HEK293 (cell line): ENCODE results near the gene ALOXE3.
A peak's percentile ranks its signal among the peaks of the same experiment; 100 is the strongest.

Experiments used
- BCL11A ChIP-seq: fragments of 450-650 bp; formaldehyde crosslinking; IDR thresholded peaks from 2 replicates; pipeline ENCODE4 v1.5.1; 2016; ENCODE audit warnings: low read depth, missing biosample characterization, missing genetic modification characterization
- MYNN ChIP-seq: fragments of 450-650 bp; formaldehyde crosslinking; IDR thresholded peaks from 2 replicates; pipeline ENCODE4 v1.5.1; 2016; ENCODE audit warnings: missing biosample characterization, missing genetic modification characterization, borderline replicate concordance
- SCRT1 ChIP-seq: fragments of 450-650 bp; formaldehyde crosslinking; IDR thresholded peaks from 2 replicates; pipeline ENCODE4 v1.5.1; 2016; ENCODE audit warnings: missing biosample characterization, missing genetic modification characterization, borderline replicate concordance
- SP7 ChIP-seq: fragments of 450-650 bp; formaldehyde crosslinking; IDR thresholded peaks from 2 replicates; pipeline ENCODE4 v1.5.1; 2016; ENCODE audit warnings: missing biosample characterization, missing genetic modification characterization
- TCF7L2 ChIP-seq: IDR thresholded peaks from 2 replicates; pipeline ENCODE4 v1.6.1; 2011; ENCODE audit warnings: low read depth, mild to moderate bottlenecking, inconsistent platforms, low read length, moderate library complexity, borderline replicate concordance
- WT1 ChIP-seq: fragments of 450-650 bp; formaldehyde crosslinking; IDR thresholded peaks from 2 replicates; pipeline ENCODE4 v1.5.1; 2016; ENCODE audit warnings: missing biosample characterization, missing genetic modification characterization
- YY1 ChIP-seq: fragments of 450-650 bp; formaldehyde crosslinking; IDR thresholded peaks from 2 replicates; pipeline ENCODE4 v1.5.1; 2018; ENCODE audit warnings: missing biosample characterization, missing genetic modification characterization
- YY2 ChIP-seq: fragments of 450-650 bp; formaldehyde crosslinking; IDR thresholded peaks from 2 replicates; pipeline ENCODE4 v1.5.1; 2016; ENCODE audit warnings: missing biosample characterization, missing genetic modification characterization
- ZFP3 ChIP-seq: fragments of 450-650 bp; formaldehyde crosslinking; IDR thresholded peaks from 2 replicates; pipeline ENCODE4 v1.5.1; 2016; ENCODE audit warnings: low read depth, missing biosample characterization, missing genetic modification characterization
- ZNF146 ChIP-seq: fragments of 450-650 bp; formaldehyde crosslinking; IDR thresholded peaks from 2 replicates; pipeline ENCODE4 v1.5.1; 2016; ENCODE audit warnings: missing biosample characterization, missing genetic modification characterization
- ZNF174 ChIP-seq: fragments of 450-650 bp; formaldehyde crosslinking; IDR thresholded peaks from 2 replicates; pipeline ENCODE4 v1.5.0; 2017; ENCODE audit warnings: missing biosample characterization, mild to moderate bottlenecking, missing genetic modification characterization
- ZNF302 ChIP-seq: fragments of 450-650 bp; formaldehyde crosslinking; IDR thresholded peaks from 2 replicates; pipeline ENCODE4 v1.5.1; 2016; ENCODE audit warnings: missing biosample characterization, missing genetic modification characterization, low read depth
- ZNF335 ChIP-seq: fragments of 450-650 bp; formaldehyde crosslinking; conservative IDR thresholded peaks from 2 replicates; pipeline ENCODE4 v1.5.1; 2016; ENCODE audit warnings: missing biosample characterization, missing genetic modification characterization
- ZNF366 ChIP-seq: fragments of 450-650 bp; formaldehyde crosslinking; conservative IDR thresholded peaks from 2 replicates; pipeline ENCODE4 v1.5.1; 2016; ENCODE audit warnings: missing biosample characterization, missing genetic modification characterization
- ZNF654 ChIP-seq: fragments of 450-650 bp; formaldehyde crosslinking; IDR thresholded peaks from 2 replicates; pipeline ENCODE4 v1.5.1; 2016; ENCODE audit warnings: low read depth, missing biosample characterization, missing genetic modification characterization
- ZNF664 ChIP-seq: fragments of 450-650 bp; formaldehyde crosslinking; IDR thresholded peaks from 2 replicates; pipeline ENCODE4 v1.5.1; 2016; ENCODE audit warnings: missing biosample characterization, missing genetic modification characterization
- ZNF701 ChIP-seq: fragments of 450-650 bp; formaldehyde crosslinking; IDR thresholded peaks from 2 replicates; pipeline ENCODE4 v1.5.1; 2016; ENCODE audit warnings: missing biosample characterization, missing genetic modification characterization
- ZNF792 ChIP-seq: fragments of 450-650 bp; formaldehyde crosslinking; IDR thresholded peaks from 2 replicates; pipeline ENCODE4 v1.5.1; 2016; ENCODE audit warnings: missing biosample characterization, missing genetic modification characterization
- ZNF830 ChIP-seq: fragments of 450-650 bp; IDR thresholded peaks from 2 replicates; pipeline ENCODE4 v1.5.0; 2018; ENCODE audit warnings: missing biosample characterization, missing genetic modification characterization, low read depth, mild to moderate bottlenecking, moderate library complexity
- TF ChIP-seq, protein P1 (sequence below): fragments of 450-650 bp; formaldehyde crosslinking; IDR thresholded peaks from 2 replicates; pipeline ENCODE4 v1.5.1; 2017; ENCODE audit warnings: missing biosample characterization, missing genetic modification characterization
- TF ChIP-seq, protein P2 (sequence below): sonication (generic); formaldehyde crosslinking; IDR thresholded peaks from 2 replicates; pipeline ENCODE4 v1.8.1; 2022; ENCODE audit warnings: mild to moderate bottlenecking, moderate library complexity, missing genetic modification reagents
- TF ChIP-seq, protein P3 (sequence below): fragments of 450-650 bp; IDR thresholded peaks from 2 replicates; pipeline ENCODE4 v1.5.1; 2018; ENCODE audit warnings: missing biosample characterization, mild to moderate bottlenecking, missing genetic modification characterization
- TF ChIP-seq, protein P4 (sequence below): fragments of 450-650 bp; formaldehyde crosslinking; IDR thresholded peaks from 2 replicates; pipeline ENCODE4 v1.5.1; 2016; ENCODE audit warnings: missing biosample characterization, missing genetic modification characterization, low read depth
- TF ChIP-seq, protein P5 (sequence below): fragments of 450-650 bp; formaldehyde crosslinking; IDR thresholded peaks from 2 replicates; pipeline ENCODE4 v1.5.1; 2016; ENCODE audit warnings: missing biosample characterization, missing genetic modification characterization
- TF ChIP-seq, protein P6 (sequence below): fragments of 450-650 bp; formaldehyde crosslinking; IDR thresholded peaks from 2 replicates; pipeline ENCODE4 v1.5.1; 2016; ENCODE audit warnings: missing biosample characterization, missing genetic modification characterization

ALOXE3 gene

DNA sequence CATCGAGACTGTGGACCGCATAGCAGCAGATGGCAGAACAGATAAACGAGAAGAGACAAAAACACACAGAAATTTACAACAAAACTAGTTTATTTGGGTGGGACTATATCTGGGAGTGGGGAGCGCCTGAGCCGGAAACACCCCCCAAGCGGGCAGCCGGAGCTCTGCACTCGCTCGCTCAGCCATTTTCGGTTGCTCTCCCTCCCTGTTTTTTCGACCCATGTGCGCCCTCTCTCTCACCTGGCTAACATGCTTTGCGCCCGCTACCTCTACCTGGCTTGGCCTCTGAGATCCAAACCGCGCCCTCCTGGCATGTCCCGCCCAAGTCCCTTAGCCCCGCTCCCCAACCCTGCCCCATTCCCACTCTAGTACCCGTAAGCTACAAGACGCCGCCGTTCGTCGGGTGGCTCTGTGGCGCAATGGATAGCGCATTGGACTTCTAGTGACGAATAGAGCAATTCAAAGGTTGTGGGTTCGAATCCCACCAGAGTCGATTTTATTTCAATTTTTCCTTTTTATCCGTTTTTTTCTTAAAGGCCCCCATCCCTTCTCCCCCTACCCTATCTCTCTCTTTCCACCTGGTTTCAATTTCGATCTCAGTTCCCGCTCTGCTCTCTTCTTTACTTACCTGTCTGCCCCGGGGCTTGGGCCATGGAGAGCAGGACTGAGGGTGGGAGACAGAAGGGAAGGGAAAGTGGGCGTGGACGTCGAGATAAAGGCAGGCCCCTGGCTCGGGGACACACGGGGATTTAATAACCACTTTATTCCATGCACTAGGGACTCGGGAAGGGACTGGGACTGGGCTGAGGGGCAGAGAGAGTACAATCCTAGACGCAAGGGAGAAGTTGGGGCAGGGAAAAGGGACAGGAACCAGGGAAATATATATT lies 2.4 kb upstream of the ALOXE3 start (continued):
- TF ChIP-seq, protein P1, sequence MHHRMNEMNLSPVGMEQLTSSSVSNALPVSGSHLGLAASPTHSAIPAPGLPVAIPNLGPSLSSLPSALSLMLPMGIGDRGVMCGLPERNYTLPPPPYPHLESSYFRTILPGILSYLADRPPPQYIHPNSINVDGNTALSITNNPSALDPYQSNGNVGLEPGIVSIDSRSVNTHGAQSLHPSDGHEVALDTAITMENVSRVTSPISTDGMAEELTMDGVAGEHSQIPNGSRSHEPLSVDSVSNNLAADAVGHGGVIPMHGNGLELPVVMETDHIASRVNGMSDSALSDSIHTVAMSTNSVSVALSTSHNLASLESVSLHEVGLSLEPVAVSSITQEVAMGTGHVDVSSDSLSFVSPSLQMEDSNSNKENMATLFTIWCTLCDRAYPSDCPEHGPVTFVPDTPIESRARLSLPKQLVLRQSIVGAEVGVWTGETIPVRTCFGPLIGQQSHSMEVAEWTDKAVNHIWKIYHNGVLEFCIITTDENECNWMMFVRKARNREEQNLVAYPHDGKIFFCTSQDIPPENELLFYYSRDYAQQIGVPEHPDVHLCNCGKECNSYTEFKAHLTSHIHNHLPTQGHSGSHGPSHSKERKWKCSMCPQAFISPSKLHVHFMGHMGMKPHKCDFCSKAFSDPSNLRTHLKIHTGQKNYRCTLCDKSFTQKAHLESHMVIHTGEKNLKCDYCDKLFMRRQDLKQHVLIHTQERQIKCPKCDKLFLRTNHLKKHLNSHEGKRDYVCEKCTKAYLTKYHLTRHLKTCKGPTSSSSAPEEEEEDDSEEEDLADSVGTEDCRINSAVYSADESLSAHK (tag by site-specific recombination), result peak; percentile 64; the same call in 1 of the 2 replicates
- TF ChIP-seq, protein P2, sequence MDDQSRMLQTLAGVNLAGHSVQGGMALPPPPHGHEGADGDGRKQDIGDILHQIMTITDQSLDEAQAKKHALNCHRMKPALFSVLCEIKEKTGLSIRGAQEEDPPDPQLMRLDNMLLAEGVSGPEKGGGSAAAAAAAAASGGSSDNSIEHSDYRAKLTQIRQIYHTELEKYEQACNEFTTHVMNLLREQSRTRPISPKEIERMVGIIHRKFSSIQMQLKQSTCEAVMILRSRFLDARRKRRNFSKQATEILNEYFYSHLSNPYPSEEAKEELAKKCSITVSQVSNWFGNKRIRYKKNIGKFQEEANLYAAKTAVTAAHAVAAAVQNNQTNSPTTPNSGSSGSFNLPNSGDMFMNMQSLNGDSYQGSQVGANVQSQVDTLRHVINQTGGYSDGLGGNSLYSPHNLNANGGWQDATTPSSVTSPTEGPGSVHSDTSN (CRISPR knock-in tag), result no peak
- no peak for TF ChIP-seq ZNF302 (tag by site-specific recombination)
- no peak for TF ChIP-seq WT1 (tag by site-specific recombination)
- TF ChIP-seq ZNF701 (tag by site-specific recombination), result no peak
- no peak for TF ChIP-seq ZNF654 (tag by site-specific recombination)
- TF ChIP-seq ZNF174 (tag by site-specific recombination), result no peak
- TF ChIP-seq, protein P3, sequence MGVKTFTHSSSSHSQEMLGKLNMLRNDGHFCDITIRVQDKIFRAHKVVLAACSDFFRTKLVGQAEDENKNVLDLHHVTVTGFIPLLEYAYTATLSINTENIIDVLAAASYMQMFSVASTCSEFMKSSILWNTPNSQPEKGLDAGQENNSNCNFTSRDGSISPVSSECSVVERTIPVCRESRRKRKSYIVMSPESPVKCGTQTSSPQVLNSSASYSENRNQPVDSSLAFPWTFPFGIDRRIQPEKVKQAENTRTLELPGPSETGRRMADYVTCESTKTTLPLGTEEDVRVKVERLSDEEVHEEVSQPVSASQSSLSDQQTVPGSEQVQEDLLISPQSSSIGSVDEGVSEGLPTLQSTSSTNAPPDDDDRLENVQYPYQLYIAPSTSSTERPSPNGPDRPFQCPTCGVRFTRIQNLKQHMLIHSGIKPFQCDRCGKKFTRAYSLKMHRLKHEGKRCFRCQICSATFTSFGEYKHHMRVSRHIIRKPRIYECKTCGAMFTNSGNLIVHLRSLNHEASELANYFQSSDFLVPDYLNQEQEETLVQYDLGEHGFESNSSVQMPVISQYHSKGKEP (tag by site-specific recombination), result peak; percentile 53; the same call in 1 of the 2 replicates
- TF ChIP-seq, protein P4, sequence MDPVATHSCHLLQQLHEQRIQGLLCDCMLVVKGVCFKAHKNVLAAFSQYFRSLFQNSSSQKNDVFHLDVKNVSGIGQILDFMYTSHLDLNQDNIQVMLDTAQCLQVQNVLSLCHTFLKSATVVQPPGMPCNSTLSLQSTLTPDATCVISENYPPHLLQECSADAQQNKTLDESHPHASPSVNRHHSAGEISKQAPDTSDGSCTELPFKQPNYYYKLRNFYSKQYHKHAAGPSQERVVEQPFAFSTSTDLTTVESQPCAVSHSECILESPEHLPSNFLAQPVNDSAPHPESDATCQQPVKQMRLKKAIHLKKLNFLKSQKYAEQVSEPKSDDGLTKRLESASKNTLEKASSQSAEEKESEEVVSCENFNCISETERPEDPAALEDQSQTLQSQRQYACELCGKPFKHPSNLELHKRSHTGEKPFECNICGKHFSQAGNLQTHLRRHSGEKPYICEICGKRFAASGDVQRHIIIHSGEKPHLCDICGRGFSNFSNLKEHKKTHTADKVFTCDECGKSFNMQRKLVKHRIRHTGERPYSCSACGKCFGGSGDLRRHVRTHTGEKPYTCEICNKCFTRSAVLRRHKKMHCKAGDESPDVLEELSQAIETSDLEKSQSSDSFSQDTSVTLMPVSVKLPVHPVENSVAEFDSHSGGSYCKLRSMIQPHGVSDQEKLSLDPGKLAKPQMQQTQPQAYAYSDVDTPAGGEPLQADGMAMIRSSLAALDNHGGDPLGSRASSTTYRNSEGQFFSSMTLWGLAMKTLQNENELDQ (tag by site-specific recombination), result no peak
- peak; percentile 85 for TF ChIP-seq ZNF366 (tag by site-specific recombination)
- no peak for TF ChIP-seq ZNF664 (tag by site-specific recombination)
- TF ChIP-seq, protein P5, sequence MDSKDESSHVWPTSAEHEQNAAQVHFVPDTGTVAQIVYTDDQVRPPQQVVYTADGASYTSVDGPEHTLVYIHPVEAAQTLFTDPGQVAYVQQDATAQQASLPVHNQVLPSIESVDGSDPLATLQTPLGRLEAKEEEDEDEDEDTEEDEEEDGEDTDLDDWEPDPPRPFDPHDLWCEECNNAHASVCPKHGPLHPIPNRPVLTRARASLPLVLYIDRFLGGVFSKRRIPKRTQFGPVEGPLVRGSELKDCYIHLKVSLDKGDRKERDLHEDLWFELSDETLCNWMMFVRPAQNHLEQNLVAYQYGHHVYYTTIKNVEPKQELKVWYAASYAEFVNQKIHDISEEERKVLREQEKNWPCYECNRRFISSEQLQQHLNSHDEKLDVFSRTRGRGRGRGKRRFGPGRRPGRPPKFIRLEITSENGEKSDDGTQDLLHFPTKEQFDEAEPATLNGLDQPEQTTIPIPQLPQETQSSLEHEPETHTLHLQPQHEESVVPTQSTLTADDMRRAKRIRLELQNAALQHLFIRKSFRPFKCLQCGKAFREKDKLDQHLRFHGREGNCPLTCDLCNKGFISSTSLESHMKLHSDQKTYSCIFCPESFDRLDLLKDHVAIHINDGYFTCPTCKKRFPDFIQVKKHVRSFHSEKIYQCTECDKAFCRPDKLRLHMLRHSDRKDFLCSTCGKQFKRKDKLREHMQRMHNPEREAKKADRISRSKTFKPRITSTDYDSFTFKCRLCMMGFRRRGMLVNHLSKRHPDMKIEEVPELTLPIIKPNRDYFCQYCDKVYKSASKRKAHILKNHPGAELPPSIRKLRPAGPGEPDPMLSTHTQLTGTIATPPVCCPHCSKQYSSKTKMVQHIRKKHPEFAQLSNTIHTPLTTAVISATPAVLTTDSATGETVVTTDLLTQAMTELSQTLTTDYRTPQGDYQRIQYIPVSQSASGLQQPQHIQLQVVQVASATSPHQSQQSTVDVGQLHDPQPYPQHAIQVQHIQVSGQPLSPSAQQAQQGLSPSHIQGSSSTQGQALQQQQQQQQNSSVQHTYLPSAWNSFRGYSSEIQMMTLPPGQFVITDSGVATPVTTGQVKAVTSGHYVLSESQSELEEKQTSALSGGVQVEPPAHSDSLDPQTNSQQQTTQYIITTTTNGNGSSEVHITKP, result peak; percentile 86
- TF ChIP-seq MYNN (tag by site-specific recombination), result no peak
- TF ChIP-seq ZNF792, result peak; percentile 45; the same call in 1 of the 2 replicates
- TF ChIP-seq ZFP3, result peak; percentile 6; the same call in 1 of the 2 replicates
- peak; percentile 59 for TF ChIP-seq YY2 (tag by site-specific recombination)
- 0 out of 2 replicates have a peak, but pooled peaks have one; percentile 20 for TF ChIP-seq SCRT1 (tag by site-specific recombination)
- TF ChIP-seq SP7, result peak; percentile 83
- peak; percentile 69 for TF ChIP-seq ZNF335 (tag by site-specific recombination)
- peak; percentile 78 for TF ChIP-seq YY1 (tag by site-specific recombination)
- TF ChIP-seq, protein P6, sequence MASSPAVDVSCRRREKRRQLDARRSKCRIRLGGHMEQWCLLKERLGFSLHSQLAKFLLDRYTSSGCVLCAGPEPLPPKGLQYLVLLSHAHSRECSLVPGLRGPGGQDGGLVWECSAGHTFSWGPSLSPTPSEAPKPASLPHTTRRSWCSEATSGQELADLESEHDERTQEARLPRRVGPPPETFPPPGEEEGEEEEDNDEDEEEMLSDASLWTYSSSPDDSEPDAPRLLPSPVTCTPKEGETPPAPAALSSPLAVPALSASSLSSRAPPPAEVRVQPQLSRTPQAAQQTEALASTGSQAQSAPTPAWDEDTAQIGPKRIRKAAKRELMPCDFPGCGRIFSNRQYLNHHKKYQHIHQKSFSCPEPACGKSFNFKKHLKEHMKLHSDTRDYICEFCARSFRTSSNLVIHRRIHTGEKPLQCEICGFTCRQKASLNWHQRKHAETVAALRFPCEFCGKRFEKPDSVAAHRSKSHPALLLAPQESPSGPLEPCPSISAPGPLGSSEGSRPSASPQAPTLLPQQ, result 0 out of 2 replicates have a peak, but pooled peaks have one; percentile 19
- TF ChIP-seq TCF7L2, result no peak
- peak; percentile 34 for TF ChIP-seq BCL11A (tag by site-specific recombination)
- no peak for TF ChIP-seq ZNF146
- no peak for TF ChIP-seq ZNF830 (tag by site-specific recombination)
